GM12865 (cell line): Measurements from ENCODE around the gene PYGB.
"Not testable (repeated sequence)": the region's sequence is repeated elsewhere in the genome, so short reads cannot be mapped to it uniquely, and the experiment has no call there.

Experiments
- DNase-seq: peaks from one replicate; pipeline ENCODE4 v3.0.0; 2010; ENCODE audit warnings: low read depth
- H3K4me3 ChIP-seq: 2 replicates; pipeline ENCODE4 v1.5.1; 2011; ENCODE audit warnings: mild to moderate bottlenecking, low read depth, low read length, control low read depth
- TF ChIP-seq, protein P1 (sequence below): IDR thresholded peaks from 2 replicates; pipeline ENCODE4 v1.5.1; 2011; ENCODE audit warnings: low read length, control low read depth, low read depth, inconsistent platforms; ENCODE audit not compliant: insufficient read depth; ENCODE audit errors: missing control alignments

PYGB gene

DNA sequence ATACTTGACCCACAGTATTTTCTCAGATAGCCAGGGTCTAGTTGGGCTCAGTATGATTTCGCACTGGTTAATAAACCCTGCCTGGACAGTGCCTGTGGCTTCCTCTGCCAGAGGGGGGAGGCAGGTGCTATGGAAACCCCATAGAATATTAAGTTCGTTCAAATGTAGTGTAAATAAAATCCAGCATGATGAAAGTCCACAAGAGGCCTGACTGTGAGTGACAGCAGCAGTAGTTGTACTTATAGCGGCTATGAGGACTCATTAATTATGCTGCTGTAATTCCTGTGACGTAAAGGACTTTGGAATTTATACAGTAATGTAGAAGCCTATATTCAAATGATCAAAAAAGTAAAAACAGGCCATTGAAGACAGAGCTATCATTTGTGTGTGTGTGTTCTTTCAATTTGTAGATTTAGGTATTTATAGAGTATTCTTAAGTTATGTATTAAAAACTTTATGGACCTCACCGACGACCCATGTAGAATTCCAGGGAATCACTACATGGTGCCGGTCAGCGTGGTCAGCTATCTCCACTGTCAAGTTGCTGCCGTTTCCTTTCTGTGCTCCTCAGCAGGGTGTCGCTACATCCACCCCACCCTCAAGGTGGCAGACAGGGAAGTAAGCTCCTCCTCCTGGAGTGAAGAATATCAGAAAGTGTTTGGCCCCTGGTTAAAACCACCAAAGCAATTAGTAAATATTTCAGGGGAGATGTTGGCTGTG lies 10.0 kb downstream of the PYGB start:
- H3K4me3 ChIP-seq, result no peak overlapping the region
- TF ChIP-seq, protein P1, sequence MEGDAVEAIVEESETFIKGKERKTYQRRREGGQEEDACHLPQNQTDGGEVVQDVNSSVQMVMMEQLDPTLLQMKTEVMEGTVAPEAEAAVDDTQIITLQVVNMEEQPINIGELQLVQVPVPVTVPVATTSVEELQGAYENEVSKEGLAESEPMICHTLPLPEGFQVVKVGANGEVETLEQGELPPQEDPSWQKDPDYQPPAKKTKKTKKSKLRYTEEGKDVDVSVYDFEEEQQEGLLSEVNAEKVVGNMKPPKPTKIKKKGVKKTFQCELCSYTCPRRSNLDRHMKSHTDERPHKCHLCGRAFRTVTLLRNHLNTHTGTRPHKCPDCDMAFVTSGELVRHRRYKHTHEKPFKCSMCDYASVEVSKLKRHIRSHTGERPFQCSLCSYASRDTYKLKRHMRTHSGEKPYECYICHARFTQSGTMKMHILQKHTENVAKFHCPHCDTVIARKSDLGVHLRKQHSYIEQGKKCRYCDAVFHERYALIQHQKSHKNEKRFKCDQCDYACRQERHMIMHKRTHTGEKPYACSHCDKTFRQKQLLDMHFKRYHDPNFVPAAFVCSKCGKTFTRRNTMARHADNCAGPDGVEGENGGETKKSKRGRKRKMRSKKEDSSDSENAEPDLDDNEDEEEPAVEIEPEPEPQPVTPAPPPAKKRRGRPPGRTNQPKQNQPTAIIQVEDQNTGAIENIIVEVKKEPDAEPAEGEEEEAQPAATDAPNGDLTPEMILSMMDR, result no peak
- no peak for DNase-seq

DNA sequence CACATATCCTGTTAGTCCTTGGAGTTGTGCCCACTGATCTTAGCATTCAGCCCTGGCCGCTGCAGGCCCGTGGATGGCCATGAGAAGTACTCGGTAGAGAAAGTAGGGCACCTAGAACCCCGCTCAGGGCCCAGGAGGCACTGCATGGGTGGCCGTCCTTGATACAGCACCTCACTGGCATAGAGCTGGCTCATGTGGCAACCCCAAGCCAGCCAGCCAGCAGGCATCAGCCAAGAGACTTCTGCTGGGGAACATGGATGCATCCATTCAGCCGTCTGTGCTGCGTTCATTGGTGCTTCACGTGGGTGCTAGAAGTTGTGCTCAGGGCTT lies 10.6 kb downstream of the PYGB start:
- TF ChIP-seq, protein P1, result no peak
- DNase-seq, result no peak
- no peak overlapping the region for H3K4me3 ChIP-seq

DNA sequence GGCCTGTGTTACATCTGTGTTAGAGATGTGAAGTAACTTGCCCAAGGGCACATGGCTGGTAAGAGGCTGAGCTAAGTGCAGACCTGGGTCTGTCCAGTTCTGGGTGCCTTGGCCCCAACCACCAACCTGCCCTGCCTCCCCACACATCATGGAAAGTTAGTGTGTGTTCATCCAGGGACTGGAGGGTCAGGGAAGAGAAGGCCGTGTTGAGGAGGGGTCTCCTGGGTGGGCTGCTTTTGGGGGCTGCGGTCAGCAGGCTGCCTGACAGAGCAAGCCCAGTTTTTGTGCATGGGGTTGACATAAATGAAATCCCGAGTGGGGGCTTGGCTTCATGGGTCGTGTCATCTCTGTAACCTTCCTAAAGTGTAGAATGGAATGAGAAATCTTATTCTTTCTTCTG lies 10.9 kb downstream of the PYGB start:
- no peak overlapping the region for H3K4me3 ChIP-seq
- TF ChIP-seq, protein P1, result no peak
- no peak for DNase-seq

DNA sequence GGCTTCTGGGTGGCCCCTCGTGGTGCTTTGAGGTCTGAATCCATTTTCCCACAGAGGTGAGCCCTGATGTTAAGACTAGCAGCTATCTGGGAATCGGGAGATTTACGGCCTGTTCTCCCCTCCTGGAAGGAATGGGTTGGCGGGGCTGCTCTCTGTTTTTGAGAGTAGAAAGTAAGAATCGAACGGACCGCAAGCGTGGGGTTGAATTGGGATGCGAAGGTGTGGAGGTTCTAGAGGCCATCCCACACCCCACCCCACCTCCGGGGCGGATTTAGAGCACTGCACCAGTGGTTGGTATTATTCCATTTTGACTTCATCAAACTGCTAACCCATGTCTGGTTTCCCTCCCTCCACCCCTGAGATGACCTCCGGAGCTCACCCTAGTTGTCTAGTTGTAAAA lies 11.5 kb downstream of the PYGB start:
- no peak overlapping the region for H3K4me3 ChIP-seq
- TF ChIP-seq, protein P1, result no peak
- no peak for DNase-seq

DNA sequence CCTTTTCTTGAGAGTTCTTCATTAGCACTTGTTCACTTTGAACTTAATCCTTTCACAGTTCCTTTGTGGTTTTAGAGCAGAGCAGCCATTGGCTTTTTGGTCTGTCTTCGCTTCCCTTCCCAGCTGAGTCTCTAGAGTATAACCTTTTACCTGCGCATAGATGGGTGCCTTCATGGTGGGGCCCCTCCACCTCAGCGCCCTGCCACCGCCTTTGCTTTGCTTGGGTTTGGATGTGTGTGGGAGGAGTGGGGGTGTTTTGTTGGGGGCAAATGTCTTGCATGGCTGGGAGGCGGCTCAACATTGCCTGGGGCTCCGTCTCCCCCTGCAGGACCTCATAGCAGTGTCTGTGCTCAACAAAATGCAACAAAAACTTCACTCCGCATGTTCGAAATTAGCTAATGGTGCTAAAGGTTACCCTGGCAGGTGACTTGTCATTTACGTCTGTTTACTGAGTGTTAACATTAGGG lies 11.9 kb downstream of the PYGB start:
- no peak for DNase-seq
- TF ChIP-seq, protein P1, result no peak
- no peak overlapping the region for H3K4me3 ChIP-seq

DNA sequence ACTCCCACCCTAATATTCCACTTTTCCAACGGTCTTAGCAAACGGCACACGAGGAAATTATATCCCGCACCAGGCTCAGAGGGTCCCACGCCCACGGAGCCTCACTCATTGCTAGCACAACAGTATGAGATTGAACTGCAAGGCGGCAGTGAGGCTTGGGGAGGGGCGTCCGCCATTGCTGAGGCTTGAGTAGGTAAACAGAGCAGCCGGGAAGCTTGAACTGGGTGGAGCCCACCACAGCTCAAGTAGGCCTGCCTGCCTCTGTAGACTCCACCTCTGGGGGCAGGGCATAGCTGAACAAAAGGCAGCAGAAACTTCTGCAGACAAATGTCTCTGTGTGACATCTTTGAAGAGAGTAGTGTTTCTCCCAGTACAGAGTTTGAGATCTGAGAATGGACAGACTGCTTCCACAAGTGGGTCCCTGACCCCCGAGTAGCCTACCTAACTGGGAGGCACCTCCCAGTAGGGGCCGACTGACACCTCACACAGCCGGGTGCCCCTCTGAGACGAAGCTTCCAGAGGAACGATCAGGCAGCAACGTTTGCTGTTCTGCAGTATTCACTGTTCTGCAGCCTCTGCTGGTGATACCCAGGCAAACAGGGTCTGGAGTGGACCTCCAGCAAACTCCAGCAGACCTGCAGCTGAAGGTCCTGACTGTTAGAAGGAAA lies 13.0 kb downstream of the PYGB start:
- H3K4me3 ChIP-seq, DNase-seq: not testable (repeated sequence)

DNA sequence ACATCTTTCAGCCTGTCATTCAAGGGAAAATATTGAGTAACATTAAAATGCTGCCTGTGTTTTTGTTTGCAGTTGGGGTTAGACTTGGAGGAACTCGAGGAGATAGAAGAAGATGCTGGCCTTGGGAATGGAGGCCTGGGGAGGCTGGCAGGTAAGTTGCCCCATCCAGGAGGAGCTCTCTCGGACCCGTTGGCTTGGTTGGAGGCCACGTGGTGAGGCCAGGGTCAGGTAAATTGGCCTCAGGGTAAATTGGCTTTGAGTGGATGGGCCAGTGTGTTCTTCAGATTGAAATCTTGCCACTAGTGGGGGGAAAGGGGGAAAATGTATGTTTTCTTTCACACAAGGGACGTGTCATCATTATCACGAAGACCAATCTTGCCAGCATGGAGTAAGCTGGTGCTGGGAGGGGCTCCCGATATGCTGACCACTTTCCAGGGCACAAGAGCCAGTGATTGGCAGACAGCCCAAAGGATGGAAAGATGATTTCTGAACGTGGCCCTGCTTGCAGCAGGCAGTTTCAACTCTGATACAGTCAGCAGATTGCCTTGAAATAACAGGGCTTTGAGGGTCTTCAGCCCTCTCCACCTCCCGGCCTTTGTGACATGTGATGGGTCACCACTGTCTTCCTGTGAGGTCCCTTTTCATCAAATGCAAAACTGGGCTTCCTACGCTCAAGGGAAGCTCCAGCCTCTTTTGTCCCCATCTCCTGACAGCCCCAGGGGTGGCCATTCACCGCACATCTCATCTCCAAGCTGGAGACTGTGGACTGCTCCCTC lies 21.4 kb downstream of the PYGB start:
- TF ChIP-seq, protein P1, result no peak
- no peak for DNase-seq
- no peak overlapping the region for H3K4me3 ChIP-seq
